RCC 7860 (cell line): ENCODE data around the gene CLASP1.
"Not testable (repeated sequence)": the region's sequence is repeated elsewhere in the genome, so short reads cannot be mapped to it uniquely, and the experiment has no call there.

Experiments
- DNase-seq: peaks from one replicate; pipeline ENCODE4 v3.0.0-alpha.2; 2015; ENCODE audit warnings: low spot score
- FAIRE-seq: peaks from 2 replicates; lab custom pipeline; 2012; peaks lifted over from hg19 to GRCh38; lab: Jason Lieb, UNC

Gene CLASP1

GRCh38 chr2:121335294-121336290, 313.7 kb downstream of the CLASP1 start:
- DNase-seq (no peak), FAIRE-seq (no peak)

DNA sequence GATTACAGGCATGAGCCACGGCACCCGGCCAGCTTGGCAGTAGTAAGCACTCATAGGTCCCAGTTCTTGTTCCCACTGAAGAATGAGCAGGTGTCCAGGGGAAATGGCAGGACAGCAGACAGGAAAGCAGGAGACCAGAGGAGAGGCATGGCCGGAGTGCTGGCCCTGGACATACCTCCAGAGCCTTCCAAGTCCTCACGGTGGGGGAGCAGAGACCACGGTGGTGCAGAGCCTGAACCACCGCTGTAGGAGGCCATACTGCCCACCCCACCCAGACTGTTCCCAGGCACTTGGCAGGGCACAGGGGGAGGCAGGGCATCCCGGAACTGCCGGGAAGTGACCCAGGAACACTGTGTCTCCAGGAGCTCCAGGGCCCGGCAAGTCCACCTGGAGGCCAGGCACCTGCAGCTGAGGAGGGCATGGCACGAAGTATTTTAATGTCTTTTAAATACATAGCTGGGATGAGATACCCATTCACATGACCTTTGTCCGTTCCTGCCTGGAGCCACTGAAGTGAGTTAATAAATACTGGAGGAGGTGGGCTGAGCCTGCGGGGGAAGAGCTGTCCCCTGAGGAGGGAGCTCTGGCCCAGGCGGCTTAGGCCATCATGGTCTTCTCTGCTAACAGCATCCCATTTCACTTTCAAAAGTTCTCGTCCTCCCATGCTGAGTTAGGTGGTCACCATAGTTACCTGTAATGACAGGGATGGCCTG, 314.5 kb downstream of the CLASP1 start:
- FAIRE-seq (no peak), DNase-seq (no peak)

- DNase-seq (no peak), FAIRE-seq (no peak)
These were observed 315.3 kb downstream of the CLASP1 start for GRCh38 chr2:121333834-121334558.

GRCh38 chr2:121333231-121333630, 316.0 kb downstream of the CLASP1 start:
- FAIRE-seq (no peak), DNase-seq (no peak)

DNA sequence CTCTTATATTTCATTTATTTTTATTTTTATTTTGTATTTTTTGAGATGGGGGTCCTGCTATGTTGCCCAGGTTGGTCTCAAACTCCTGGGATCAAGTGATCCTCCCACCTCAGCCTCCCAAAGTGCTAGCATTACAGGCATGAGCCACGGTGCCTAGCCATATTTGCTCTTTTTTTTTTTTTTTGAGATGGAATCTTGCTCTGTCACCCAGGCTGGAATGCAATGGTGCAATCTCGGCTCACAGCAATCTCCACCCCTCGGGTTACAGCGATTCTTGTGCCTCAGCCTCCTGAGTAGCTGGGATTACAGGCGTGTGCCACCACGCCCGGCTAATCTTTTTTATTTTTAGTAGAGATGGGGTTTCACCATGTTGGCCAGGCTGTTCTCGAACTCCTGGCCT, 317.9 kb downstream of the CLASP1 start:
- DNase-seq, FAIRE-seq: not testable (repeated sequence)

DNA sequence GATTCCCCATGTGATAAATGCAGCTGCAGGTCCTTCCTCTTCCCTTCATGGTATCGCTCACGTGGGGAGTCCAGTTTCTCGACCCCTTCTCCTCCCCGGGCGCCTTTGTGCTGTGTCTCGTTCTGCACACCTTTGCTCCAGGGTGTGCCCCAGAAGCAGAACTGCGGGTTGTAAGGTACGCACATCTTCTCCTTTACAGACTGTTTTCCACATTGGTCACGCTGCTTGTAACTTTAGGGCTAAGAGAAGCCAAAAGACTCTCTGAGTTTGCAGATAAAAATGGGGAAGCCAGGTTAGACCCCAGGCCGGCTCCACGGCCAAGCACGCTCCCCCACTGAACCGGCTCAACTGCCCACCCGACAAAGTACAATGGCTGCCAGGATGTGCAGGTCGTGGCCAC, 318.3 kb downstream of the CLASP1 start:
- FAIRE-seq (no peak), DNase-seq (no peak)

DNA sequence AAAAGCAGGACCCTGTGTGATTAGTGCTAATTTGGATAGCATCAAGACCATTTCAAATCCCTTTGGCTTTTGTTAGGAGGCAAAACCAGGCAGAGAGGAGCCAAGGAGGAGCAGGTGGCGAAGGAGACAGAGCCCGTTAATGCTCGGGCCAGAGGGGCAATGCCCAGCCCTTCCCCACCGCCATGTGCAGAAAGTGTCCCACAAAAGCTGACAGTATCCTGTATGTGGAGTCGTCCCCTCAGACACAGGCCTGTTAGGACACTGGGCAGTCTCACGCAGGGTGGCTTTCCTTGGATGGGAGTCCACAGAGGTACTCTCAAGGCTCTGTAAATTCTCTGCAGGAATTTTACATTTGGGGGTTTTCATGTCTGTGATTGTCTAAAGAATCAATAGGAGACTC, 319.5 kb downstream of the CLASP1 start:
- FAIRE-seq (no peak), DNase-seq (no peak)

- DNase-seq, result no peak
- no peak for FAIRE-seq
These were observed 322.6 kb downstream of the CLASP1 start for GRCh38 chr2:121326628-121327027.

DNA sequence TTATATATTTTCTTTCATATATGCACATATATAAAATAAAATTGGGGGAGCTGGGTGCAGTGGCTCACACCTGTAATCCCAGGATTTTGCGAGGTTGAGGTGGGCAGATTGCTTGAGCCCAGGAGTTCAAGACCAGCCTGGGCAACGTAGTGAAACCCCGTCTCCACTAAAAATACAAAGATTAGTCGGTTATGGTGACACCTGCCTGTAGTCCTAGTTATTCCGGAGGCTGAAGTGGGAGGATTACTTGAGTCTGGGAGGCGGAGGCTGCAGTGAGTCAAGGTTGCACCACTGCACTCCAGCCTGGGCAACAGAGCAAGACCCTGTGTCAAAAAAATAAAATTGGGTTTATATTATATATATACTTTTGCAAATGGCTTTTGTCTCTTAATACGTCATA, 324.7 kb downstream of the CLASP1 start:
- DNase-seq (no peak), FAIRE-seq (no peak)

DNA sequence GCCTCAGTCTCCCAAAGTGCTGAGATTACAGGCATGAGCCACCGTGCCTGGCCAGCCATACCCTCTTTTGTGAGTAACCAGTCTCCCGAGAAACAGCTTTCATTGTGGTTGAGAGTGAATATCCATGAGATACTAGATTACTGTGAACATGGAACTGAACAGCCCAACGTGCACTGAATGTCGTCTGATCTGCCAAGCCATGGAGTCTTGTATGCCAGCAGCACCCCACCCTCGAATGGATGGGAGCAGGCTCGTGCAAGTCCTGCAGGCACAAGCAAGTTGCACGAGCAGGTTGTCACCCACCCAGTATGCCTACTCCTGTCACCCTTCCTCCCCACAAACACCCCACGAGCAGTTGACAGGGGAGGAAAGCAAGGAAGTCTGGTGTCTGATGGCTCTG, 327.8 kb downstream of the CLASP1 start:
- FAIRE-seq (no peak), DNase-seq (no peak)

DNA sequence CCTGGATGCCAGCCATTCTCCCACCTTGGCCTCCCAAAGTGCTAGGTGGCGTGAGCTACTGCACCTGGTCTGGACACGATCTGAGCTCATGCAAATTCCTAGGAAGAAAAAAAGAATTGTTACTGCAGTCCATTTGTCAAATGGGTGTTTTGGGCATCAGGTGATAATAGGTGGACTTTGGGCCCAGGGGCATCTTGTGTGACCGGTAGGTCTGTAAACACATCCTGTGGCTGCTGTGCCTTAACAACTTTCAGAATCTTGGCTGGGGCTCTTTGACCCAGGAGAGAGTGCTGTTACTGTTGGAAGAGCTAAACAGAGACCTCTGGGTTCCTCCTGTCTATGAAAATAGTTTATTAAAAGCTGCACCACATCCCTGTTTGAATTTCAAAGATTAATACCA, 329.3 kb downstream of the CLASP1 start:
- DNase-seq (no peak), FAIRE-seq (no peak)

- no peak for FAIRE-seq
- no peak for DNase-seq
These were observed 332.3 kb downstream of the CLASP1 start for GRCh38 chr2:121316986-121317385.

DNA sequence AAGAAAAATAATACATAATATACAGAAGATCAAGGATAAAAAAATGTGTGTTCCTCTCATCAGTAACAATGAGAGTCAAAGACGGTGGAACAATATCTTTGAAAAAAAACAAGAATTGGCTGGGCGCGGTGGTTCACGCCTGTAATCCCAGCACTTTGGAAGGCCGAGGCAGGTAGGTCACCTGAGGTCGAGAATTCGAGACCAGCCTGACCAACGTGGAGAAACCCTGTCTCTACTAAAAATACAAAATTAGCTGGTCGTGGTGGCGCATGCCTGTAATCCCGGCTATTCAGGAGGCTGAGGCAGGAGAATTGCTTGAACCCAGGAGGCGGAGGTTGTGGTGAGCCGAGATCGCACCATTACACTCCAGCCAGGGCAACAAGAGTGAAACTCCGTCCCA, 335.6 kb downstream of the CLASP1 start:
- FAIRE-seq, DNase-seq: not testable (repeated sequence)

GRCh38 chr2:121309801-121310200, 339.5 kb downstream of the CLASP1 start:
- FAIRE-seq, result no peak
- DNase-seq, result no peak

- DNase-seq, result no peak
- FAIRE-seq, result no peak
These were observed 339.9 kb downstream of the CLASP1 start for GRCh38 chr2:121309323-121309722.

GRCh38 chr2:121307048-121307447, 342.2 kb downstream of the CLASP1 start:
- FAIRE-seq (no peak), DNase-seq (no peak)

DNA sequence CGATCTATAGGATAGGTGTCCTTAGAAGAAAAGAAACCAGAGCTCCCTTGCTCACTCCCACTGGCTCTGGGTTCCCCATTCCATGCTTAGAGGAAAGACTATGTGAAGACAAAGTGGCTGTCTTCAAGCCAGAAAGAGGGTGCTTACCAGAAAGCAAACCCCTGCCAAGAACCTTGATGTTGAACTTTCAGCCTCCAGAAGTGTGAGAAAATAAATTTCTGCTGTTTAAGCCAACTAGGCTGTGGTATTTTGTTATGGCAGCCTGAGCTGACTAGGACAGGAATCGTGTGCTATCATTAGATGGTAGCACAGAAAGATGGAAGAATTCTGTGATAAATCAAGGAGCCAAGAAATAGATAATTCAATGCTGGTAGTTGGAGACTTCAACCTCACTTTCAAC, 344.3 kb downstream of the CLASP1 start:
- FAIRE-seq (no peak), DNase-seq (no peak)

GRCh38 chr2:121303531-121304263, 345.6 kb downstream of the CLASP1 start:
- FAIRE-seq (no peak), DNase-seq (no peak)

GRCh38 chr2:121301190-121301589, 348.1 kb downstream of the CLASP1 start:
- FAIRE-seq, DNase-seq: not testable (repeated sequence)

GRCh38 chr2:121298476-121298875, 350.8 kb downstream of the CLASP1 start:
- DNase-seq, result no peak
- no peak for FAIRE-seq
